ENCODE results near the gene ATAD3B. TPM values are rescaled to one million over a fixed set of nuclear protein-coding genes. Genes with fewer than 3 reads are reported as not detected.
"Not testable (repeated sequence)": the region's sequence is repeated elsewhere in the genome, so short reads cannot be mapped to it uniquely, and the experiment has no call there.

ATAD3B gene
- total and polyA plus RNA-seq, 2 of the 4 experiments (the other 2 are of a cell fraction): 13.8 to 29.0 TPM

DNA sequence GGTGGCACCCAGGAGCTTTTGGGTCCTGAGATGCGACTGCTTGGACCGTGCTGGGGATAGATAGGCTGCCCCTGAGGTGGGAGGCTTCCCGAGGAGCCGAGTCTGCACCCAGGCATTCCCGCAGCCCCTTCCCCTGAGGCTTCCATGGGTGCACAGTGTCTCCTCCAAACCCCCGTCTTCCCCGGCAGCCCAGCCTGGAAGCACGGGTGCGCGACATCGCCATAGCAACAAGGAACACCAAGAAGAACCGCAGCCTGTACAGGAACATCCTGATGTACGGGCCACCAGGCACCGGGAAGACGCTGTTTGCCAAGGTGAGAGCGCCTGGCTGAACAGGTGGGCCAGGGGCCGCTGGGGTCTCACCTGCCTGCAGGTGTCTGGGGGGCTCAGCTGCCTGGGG, 52.1 kb downstream of the ATAD3B start:
- H4K8ac ChIP-seq (ENCODE audit: low read depth in 2 of 2, low read length in 2 of 2); intact Hi-C loops (cut with micrococcal nuclease); DNase-seq; H2BK120ac ChIP-seq (ENCODE audit: low read depth, low read length); H3K4me3 ChIP-seq (ENCODE audit: insufficient read depth, low read depth, low read length); BruUV-seq (replicated peaks); dilution Hi-C loops (cut with HindIII; ENCODE audit: low sequenced_read_pairs, unreplicated experiment); CTCF ChIA-PET; H3K14ac ChIP-seq (replicated peaks; ENCODE audit: low read depth, low read length); ATAC-seq (ENCODE audit: low read depth); H3K4me2 ChIP-seq (ENCODE audit: low read depth, low read length); H4K20me1 ChIP-seq (ENCODE audit: insufficient read depth, low read length); H3K23ac ChIP-seq (ENCODE audit: low read depth, low read length); H3K79me1 ChIP-seq (ENCODE audit: low read depth in 1 of 2, low read length in 2 of 2); H3K9me1 ChIP-seq (ENCODE audit: insufficient read depth, low read length); POLR2A ChIA-PET (ENCODE audit: unreplicated experiment); H3K9ac ChIP-seq (ENCODE audit: low read depth, low read length); H2BK5ac ChIP-seq (ENCODE audit: low read depth, low read length, poor library complexity, severe bottlenecking); H2AK5ac ChIP-seq (ENCODE audit: low read depth, low read length); H3K4me1 ChIP-seq (ENCODE audit: control insufficient read depth, insufficient read depth, low read length); H4K5ac ChIP-seq (ENCODE audit: low read depth, low read length); H3K4ac ChIP-seq (ENCODE audit: low read depth, low read length); H3K18ac ChIP-seq (ENCODE audit: low read depth, low read length); H2BK20ac ChIP-seq (ENCODE audit: low read depth, low read length); in situ Hi-C loops (cut with MboI; ENCODE audit: low sequenced_read_pairs); H2AFZ ChIP-seq (replicated peaks; ENCODE audit: low read length, poor library complexity); H4K91ac ChIP-seq (ENCODE audit: insufficient read depth, low read depth, low read length); H3K27ac ChIP-seq (ENCODE audit: insufficient read depth, low read length); H3K27me3 ChIP-seq (ENCODE audit: control insufficient read depth, insufficient read depth, low read length); H2AK9ac ChIP-seq (replicated peaks; ENCODE audit: low read depth, low read length, poor library complexity); H3K9me3 ChIP-seq (ENCODE audit: control insufficient read depth, insufficient read depth, low read length); H3K56ac ChIP-seq (ENCODE audit: extremely low read depth, insufficient read depth, low read length); H2BK15ac ChIP-seq (ENCODE audit: low read depth, low read length): not testable (repeated sequence)
- WGBS, 2 experiments (ENCODE audit: extremely low coverage in 2 of 2, insufficient read length in 1 of 2): 100% methylated on average over 3 of the region's 17 CpGs; no CpG with 5 or more reads in 1 of the 2 experiments
- peaks cover 34% of the 10 kb centered on the region for H3K36me3 ChIP-seq (ENCODE audit: control insufficient read depth, insufficient read depth, low read length)

GRCh38 chr1:1524750-1525383, 53.3 kb downstream of the ATAD3B start:
- H3K4me2 ChIP-seq (ENCODE audit: low read depth, low read length); CTCF ChIA-PET; dilution Hi-C loops (cut with HindIII; ENCODE audit: low sequenced_read_pairs, unreplicated experiment); H2BK5ac ChIP-seq (ENCODE audit: low read depth, low read length, poor library complexity, severe bottlenecking); H3K27me3 ChIP-seq (ENCODE audit: control insufficient read depth, insufficient read depth, low read length); BruUV-seq (replicated peaks); H4K8ac ChIP-seq (ENCODE audit: low read depth in 2 of 2, low read length in 2 of 2); H3K4me1 ChIP-seq (ENCODE audit: control insufficient read depth, insufficient read depth, low read length); H2AFZ ChIP-seq (replicated peaks; ENCODE audit: low read length, poor library complexity); H3K27ac ChIP-seq (ENCODE audit: insufficient read depth, low read length); H4K91ac ChIP-seq (ENCODE audit: insufficient read depth, low read depth, low read length); H3K14ac ChIP-seq (replicated peaks; ENCODE audit: low read depth, low read length); H4K5ac ChIP-seq (ENCODE audit: low read depth, low read length); intact Hi-C loops (cut with micrococcal nuclease); H3K4ac ChIP-seq (ENCODE audit: low read depth, low read length); H4K20me1 ChIP-seq (ENCODE audit: insufficient read depth, low read length); H3K23ac ChIP-seq (ENCODE audit: low read depth, low read length); H3K56ac ChIP-seq (ENCODE audit: extremely low read depth, insufficient read depth, low read length); H2BK15ac ChIP-seq (ENCODE audit: low read depth, low read length); POLR2A ChIA-PET (ENCODE audit: unreplicated experiment); H3K9me1 ChIP-seq (ENCODE audit: insufficient read depth, low read length); H2AK5ac ChIP-seq (ENCODE audit: low read depth, low read length); H3K79me1 ChIP-seq (ENCODE audit: low read depth in 1 of 2, low read length in 2 of 2); H2AK9ac ChIP-seq (replicated peaks; ENCODE audit: low read depth, low read length, poor library complexity); DNase-seq; H3K9me3 ChIP-seq (ENCODE audit: control insufficient read depth, insufficient read depth, low read length); H3K4me3 ChIP-seq (ENCODE audit: insufficient read depth, low read depth, low read length); H2BK120ac ChIP-seq (ENCODE audit: low read depth, low read length); H3K18ac ChIP-seq (ENCODE audit: low read depth, low read length); H2BK20ac ChIP-seq (ENCODE audit: low read depth, low read length); ATAC-seq (ENCODE audit: low read depth); in situ Hi-C loops (cut with MboI; ENCODE audit: low sequenced_read_pairs); H3K9ac ChIP-seq (ENCODE audit: low read depth, low read length): not testable (repeated sequence)
- peaks cover 41% of the 10 kb centered on the region for H3K36me3 ChIP-seq (ENCODE audit: control insufficient read depth, insufficient read depth, low read length)
- 100% methylated on average over 5 of the region's 30 CpGs; no CpG with 5 or more reads in 1 of the 2 experiments for WGBS, 2 experiments (ENCODE audit: extremely low coverage in 2 of 2, insufficient read length in 1 of 2)
